ENCODE data around the gene ZNF81.
A peak's percentile ranks its signal among the peaks of the same experiment; 100 is the strongest.
"Not testable (repeated sequence)": the region's sequence is repeated elsewhere in the genome, so short reads cannot be mapped to it uniquely, and the experiment has no call there.

ZNF81 gene

DNA sequence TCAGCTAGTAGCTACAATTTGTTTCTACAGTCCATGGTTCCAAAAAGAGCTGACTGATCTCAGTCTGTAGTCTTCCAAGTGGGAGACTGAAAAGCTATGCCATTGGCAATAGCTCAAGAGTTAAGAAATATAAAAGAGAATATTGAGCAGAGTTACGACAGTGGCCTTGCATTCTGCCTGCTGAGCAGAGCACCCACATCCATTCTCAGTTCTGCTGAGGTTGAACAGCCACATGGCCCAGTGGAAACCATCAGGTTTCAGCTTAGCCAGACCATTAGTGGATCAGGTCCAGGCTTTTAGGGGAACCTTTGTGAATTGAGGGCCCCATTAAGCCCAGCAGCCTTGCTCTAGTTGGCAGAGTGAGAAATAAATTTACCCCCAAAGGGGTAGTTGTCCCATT is 28.1 kb downstream of the ZNF81 start:
- Mint-ChIP-seq H3K27me3 (no peaks in the 10 kb centered on the region), H3K27ac (no peak overlapping the region), H3K9me3 (no peaks in the 10 kb centered on the region), H3K4me1 (no peaks in the 10 kb centered on the region), H3K4me3 (no peak overlapping the region), H3K36me3 (peaks cover 17% of the 10 kb centered on the region)

DNA sequence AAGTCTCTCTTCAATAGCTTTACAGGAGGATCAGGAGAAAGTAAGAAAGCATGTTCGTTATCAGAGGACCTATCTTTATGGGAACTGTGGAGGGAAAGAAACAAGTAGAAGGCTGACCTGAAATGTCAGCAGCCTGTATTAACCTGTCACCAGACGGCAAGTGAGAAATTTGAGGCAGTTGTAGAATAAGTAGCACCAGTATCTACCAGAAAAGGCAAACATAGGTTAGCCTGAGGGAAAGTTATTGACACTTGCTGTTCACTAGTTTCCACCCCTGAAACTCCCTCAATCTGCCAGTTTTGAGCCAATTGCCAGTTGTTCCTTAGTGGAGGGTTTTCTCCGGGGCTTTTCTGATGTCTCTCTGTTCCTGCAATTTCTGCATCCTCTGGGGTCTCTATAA is 36.4 kb downstream of the ZNF81 start:
- H3K4me3 Mint-ChIP-seq, result no peak overlapping the region

GRCh38 chrX:47877327-47877726 is 40.6 kb downstream of the ZNF81 start:
- H3K4me3 Mint-ChIP-seq, result no peak overlapping the region
- H3K4me1 Mint-ChIP-seq, result no peaks in the 10 kb centered on the region
- no peaks in the 10 kb centered on the region for H3K27me3 Mint-ChIP-seq
- peaks cover 27% of the 10 kb centered on the region for H3K36me3 Mint-ChIP-seq
- H3K27ac Mint-ChIP-seq, result no peak overlapping the region
- no peaks in the 10 kb centered on the region for H3K9me3 Mint-ChIP-seq

More for the DNA sequence above, 36.4 kb downstream of the ZNF81 start:
- Mint-ChIP-seq H3K27me3 (no peaks in the 10 kb centered on the region), H3K4me1 (no peaks in the 10 kb centered on the region), H3K36me3 (peaks cover 29% of the 10 kb centered on the region), H3K27ac (no peak overlapping the region), H3K9me3 (no peaks in the 10 kb centered on the region)

- Mint-ChIP-seq H3K4me3 (no peak overlapping the region), H3K36me3 (peaks cover 25% of the 10 kb centered on the region), H3K27ac (no peak overlapping the region), H3K4me1 (no peaks in the 10 kb centered on the region), H3K9me3 (no peaks in the 10 kb centered on the region), H3K27me3 (no peaks in the 10 kb centered on the region)
These were observed 41.5 kb downstream of the ZNF81 start for GRCh38 chrX:47878198-47878597.

DNA sequence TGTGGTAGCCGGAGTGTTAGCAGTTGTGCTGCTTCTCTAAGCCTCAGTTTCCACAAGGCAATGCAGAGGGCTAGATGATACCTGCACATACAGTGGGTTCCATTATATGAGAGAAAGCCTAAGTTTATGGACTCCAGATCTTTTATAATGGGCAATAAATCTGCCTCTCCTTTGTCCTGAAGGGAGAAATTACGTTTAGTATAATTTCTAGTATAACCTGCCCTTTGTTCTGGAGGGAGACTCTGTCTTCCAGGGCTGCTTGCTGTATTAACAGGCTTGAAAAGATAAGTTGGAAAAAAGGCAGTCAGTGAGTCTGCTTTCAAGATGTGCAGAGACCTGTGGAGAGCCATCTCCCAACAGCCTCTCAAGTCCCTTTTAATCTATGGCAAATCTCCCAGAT is 42.8 kb downstream of the ZNF81 start:
- Mint-ChIP-seq H3K9me3 (no peaks in the 10 kb centered on the region), H3K4me3 (no peak overlapping the region), H3K36me3 (peaks cover 20% of the 10 kb centered on the region), H3K4me1 (no peaks in the 10 kb centered on the region), H3K27me3 (no peaks in the 10 kb centered on the region), H3K27ac (no peak overlapping the region)

DNA sequence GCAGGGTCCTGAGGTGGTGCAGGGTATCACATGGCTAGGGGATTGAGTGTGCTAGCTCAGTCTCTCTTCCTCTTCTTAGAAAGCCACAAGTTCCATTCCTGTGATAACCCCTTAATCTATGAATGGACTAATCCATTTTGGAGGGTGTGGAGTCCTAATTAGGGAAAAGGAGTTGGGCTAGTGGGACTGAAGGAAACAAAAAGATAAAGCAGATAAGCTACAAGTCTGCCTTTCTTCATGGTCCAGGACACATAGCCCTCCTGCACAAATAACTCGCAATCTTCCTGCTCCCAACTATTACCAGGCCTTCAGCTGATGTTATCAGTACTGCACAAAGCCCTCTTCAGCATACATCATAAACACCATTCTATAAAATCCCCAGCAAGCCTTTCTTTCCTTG is 44.2 kb downstream of the ZNF81 start:
- Mint-ChIP-seq H3K27ac (no peak overlapping the region), H3K27me3 (no peaks in the 10 kb centered on the region), H3K4me1 (no peaks in the 10 kb centered on the region), H3K4me3 (no peak overlapping the region), H3K9me3 (no peaks in the 10 kb centered on the region), H3K36me3 (peaks cover 25% of the 10 kb centered on the region)

DNA sequence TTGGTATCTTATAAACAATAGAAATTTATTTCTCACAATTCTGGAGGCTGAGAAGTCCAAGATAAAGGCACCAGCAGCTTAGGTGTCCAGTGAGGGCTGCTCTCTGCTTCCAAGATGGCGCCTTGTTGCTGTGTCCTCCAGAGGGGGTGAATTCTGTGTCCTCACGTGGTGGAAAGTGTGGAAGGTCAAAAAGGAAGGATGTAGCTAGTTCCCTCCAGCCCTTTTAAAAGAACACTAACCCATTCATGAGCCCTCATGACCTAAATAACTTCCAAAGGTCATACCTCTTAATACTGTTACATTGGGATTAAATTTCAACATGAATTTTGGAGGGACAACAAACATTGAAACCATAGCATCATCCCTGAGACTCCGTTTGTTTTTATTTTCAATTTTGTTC is 48.8 kb downstream of the ZNF81 start:
- Mint-ChIP-seq H3K4me3 (no peak overlapping the region), H3K9me3 (no peaks in the 10 kb centered on the region), H3K27me3 (no peaks in the 10 kb centered on the region), H3K4me1 (no peaks in the 10 kb centered on the region), H3K27ac (no peak overlapping the region), H3K36me3 (peaks cover 34% of the 10 kb centered on the region)

DNA sequence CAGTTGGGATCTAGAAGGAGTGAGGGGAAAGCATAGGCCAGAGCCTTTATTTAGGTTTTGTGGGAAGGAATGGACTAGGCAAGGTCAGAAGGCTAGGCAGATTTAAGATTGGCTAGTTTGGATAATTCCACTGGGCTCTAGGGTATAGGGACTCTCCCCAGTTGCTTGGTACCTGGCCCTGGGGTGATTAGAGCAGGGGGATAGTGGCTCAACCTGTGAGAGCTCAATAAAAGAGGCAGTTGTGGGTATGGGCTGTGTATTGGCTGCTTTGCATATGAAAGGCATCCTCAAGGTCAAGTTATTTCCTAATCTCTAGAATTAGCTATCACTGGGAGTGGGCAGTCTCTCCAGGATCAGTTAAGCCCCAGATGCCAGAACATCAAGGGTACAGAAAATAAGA is 61.3 kb downstream of the ZNF81 start:
- Mint-ChIP-seq H3K36me3 (peaks cover 30% of the 10 kb centered on the region), H3K9me3 (no peaks in the 10 kb centered on the region), H3K27me3 (no peaks in the 10 kb centered on the region), H3K27ac (no peak overlapping the region), H3K4me1 (no peaks in the 10 kb centered on the region), H3K4me3 (no peak overlapping the region)

DNA sequence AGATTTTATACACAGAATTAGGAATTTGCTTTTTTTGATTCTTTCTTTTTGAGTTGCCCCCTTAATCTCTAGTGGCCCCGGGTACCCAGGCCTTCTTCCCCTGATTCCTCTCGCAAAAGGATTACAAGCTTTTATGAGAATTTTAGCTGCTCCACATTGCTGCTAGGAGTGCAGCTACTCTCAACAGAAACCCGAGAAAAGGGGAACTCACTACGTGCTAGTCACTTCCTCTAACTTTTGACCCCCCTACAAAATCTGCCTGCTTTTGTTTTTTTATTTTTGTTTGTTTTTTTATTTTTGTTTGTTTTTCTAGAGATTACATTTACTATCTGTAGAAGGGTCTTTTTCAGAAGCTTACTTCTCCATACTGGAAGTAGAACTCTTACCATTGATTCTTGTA is 64.1 kb downstream of the ZNF81 start:
- no peaks in the 10 kb centered on the region for H3K27me3 Mint-ChIP-seq
- H3K36me3 Mint-ChIP-seq, result peaks cover 20% of the 10 kb centered on the region
- H3K4me1 Mint-ChIP-seq, result no peaks in the 10 kb centered on the region
- H3K9me3 Mint-ChIP-seq, result no peaks in the 10 kb centered on the region
- no peak overlapping the region for H3K4me3 Mint-ChIP-seq
- no peak overlapping the region for H3K27ac Mint-ChIP-seq

- Mint-ChIP-seq H3K9me3 (no peaks in the 10 kb centered on the region), H3K27ac (no peak overlapping the region), H3K27me3 (no peaks in the 10 kb centered on the region), H3K4me1 (no peaks in the 10 kb centered on the region), H3K4me3 (no peak overlapping the region), H3K36me3 (peaks cover 12% of the 10 kb centered on the region)
These were observed 65.5 kb downstream of the ZNF81 start for GRCh38 chrX:47902161-47902560.

GRCh38 chrX:47915886-47916493 is 79.3 kb downstream of the ZNF81 start:
- Mint-ChIP-seq H3K27me3 (no peaks in the 10 kb centered on the region), H3K36me3 (peaks cover 35% of the 10 kb centered on the region), H3K27ac (no peak overlapping the region), H3K4me1 (no peaks in the 10 kb centered on the region), H3K9me3 (no peaks in the 10 kb centered on the region), H3K4me3 (no peak overlapping the region)

- Mint-ChIP-seq H3K9me3 (no peaks in the 10 kb centered on the region), H3K4me1 (no peaks in the 10 kb centered on the region), H3K4me3 (no peak overlapping the region), H3K27ac (no peak overlapping the region), H3K36me3 (peaks cover 30% of the 10 kb centered on the region), H3K27me3 (no peaks in the 10 kb centered on the region)
These were observed 81.6 kb downstream of the ZNF81 start for GRCh38 chrX:47918274-47918673.

DNA sequence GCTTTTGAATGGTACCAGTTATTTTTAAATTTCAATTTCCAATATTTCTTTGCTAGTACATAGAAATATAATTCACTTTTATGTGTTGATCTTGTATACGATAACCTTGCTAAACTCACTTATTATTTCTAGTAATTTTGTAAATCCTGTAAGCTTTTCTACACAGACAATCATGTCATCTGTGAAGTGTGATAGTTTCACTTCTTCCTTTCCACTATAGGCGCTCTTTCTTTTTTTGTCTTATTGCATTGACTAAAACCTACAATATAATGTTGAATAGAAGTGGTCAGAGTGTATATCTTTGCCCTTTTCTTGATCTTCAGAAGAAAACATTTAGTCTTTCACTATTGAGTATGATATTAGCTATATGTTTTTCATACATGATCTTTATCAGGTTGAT is 90.5 kb downstream of the ZNF81 start:
- H3K27ac Mint-ChIP-seq, result no peak overlapping the region

DNA sequence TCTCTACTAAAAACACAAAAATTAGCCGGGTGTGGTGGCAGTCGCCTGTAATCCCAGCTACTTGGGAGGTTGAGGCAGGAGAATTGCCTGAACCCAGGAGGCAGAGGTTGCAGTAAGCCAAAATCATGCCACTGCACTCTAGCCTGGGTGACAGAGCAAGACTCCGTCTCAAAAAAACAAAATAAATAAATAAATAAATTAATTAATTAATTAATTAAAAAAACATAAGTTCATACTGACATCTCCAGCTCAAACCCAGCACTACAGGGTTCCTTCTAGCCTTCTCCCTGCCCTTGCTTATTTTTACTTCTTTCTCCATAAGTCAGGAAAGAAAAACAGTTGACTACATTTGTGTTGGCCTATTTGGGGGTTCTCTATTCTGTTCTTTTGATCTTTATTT is 95.3 kb downstream of the ZNF81 start:
- H3K27ac Mint-ChIP-seq, H3K9me3 Mint-ChIP-seq, H3K4me3 Mint-ChIP-seq, H3K4me1 Mint-ChIP-seq, H3K27me3 Mint-ChIP-seq, H3K36me3 Mint-ChIP-seq: not testable (repeated sequence)

More for the DNA sequence above, 90.5 kb downstream of the ZNF81 start:
- no peaks in the 10 kb centered on the region for H3K27me3 Mint-ChIP-seq
- H3K4me1 Mint-ChIP-seq, result no peaks in the 10 kb centered on the region
- H3K4me3 Mint-ChIP-seq, result no peak overlapping the region
- H3K36me3 Mint-ChIP-seq, result no peaks in the 10 kb centered on the region
- H3K9me3 Mint-ChIP-seq, result no peaks in the 10 kb centered on the region

- H3K4me1 Mint-ChIP-seq, result peaks cover 10% of the 10 kb centered on the region
- H3K36me3 Mint-ChIP-seq, result no peaks in the 10 kb centered on the region
- no peak overlapping the region for H3K27ac Mint-ChIP-seq
- no peaks in the 10 kb centered on the region for H3K27me3 Mint-ChIP-seq
- no peak overlapping the region for H3K4me3 Mint-ChIP-seq
- no peaks in the 10 kb centered on the region for H3K9me3 Mint-ChIP-seq
These were observed 97.2 kb downstream of the ZNF81 start for GRCh38 chrX:47933946-47934345.

- Mint-ChIP-seq H3K4me3 (peak overlapping the region; percentile 87), H3K36me3 (peaks cover 2% of the 10 kb centered on the region), H3K27ac (no peak overlapping the region), H3K4me1 (peaks cover 10% of the 10 kb centered on the region), H3K27me3 (no peaks in the 10 kb centered on the region), H3K9me3 (no peaks in the 10 kb centered on the region)
These were observed 99.7 kb downstream of the ZNF81 start for GRCh38 chrX:47936224-47936939.

- Mint-ChIP-seq H3K9me3 (no peaks in the 10 kb centered on the region), H3K4me1 (peaks cover 10% of the 10 kb centered on the region), H3K4me3 (peak overlapping the region; percentile 87), H3K27ac (no peak overlapping the region), H3K27me3 (no peaks in the 10 kb centered on the region), H3K36me3 (peaks cover 2% of the 10 kb centered on the region)
These were observed 100.2 kb downstream of the ZNF81 start for GRCh38 chrX:47936940-47937317.

Measured in activated naive CD4-positive, alpha-beta T cell treated with anti-CD3 and anti-CD28 coated beads, Interleukin-2, amount 50 U/mL, for 24 hours (primary cell).